ENCODE measurements around the gene PDRG1.

DNA sequence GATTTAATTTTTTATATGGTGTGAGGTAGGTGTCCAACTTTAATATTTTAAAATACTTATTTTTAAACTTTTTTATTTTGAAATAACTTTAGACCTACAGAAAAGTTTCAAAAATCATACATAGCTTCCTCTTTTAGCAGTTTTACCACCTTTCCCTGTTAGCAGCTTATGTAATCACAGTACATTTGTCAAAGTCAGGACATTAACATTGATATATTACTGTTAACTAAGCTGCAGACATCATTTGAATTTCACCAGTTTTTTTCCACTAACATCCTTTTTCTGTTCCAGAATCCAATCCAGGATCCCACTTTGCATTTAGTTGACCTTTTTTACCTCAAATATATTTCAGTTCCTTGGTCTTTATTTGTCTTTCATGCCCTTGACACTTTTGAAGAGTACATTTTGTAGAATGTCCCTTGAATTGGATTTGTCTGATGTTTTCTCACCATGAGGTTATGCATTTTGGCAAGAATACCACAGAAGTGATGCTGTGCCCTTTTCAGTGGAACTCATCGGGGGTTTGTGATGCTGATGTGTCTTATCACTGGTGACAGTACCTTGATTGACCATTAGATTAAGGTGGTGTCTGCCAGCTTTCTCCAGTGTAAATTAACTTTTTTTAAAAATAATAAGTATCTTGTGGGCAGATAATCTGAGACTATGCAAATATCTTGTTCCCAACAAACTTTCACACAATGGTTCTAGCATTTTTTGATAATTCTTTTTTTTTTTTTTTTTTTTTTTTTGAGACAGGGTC, 48.0 kb downstream of the PDRG1 start:
- TF ChIP-seq YY1 (IDR thresholded peaks at IDR 0.05; ENCODE audit: insufficient read depth, insufficient read length) (no peak), ZNF274 (IDR thresholded peaks at IDR 0.05; ENCODE audit: low read depth, low read length) (no peak)

Measured in NT2/D1 (cell line).